ENCODE data around the gene TPD52L2. TPM values are rescaled to one million over a fixed set of nuclear protein-coding genes. Genes with fewer than 3 reads are reported as not detected.
A peak's percentile ranks its signal among the peaks of the same experiment; 100 is the strongest.

The TPD52L2 gene
- total RNA-seq, 2 experiments from 2014 or later = 67.8 to 70.8 TPM

DNA sequence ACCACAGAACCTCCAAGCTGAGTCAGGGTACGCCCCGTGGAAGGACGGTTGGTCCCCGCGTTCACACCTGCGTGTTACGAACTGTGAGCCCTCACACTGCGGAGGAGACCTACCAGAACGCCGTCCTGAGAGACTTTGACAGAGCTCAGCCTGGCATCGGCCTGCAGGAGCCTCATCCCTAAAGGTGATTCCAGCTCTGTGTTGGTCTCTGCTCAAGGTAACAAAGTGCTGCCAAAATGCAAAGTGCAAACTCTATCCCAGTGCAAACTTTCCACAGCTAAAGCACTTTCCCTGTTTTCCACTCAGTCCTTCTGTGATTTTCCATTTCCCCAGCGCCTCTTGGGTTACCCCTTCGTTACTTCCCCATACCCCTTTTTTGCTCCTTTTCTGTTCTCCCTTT is 25.4 kb upstream of the TPD52L2 start:
- no peaks in the 10 kb centered on the region for H3K36me3 Mint-ChIP-seq

GRCh38 chr20:63840405-63840828 is 24.7 kb upstream of the TPD52L2 start:
- Mint-ChIP-seq H3K36me3 (no peaks in the 10 kb centered on the region), H3K27ac (no peak overlapping the region), H3K4me3 (no peak overlapping the region), H3K27me3 (peaks cover 25% of the 10 kb centered on the region), H3K4me1 (ENCODE audit: low read depth) (peaks cover 4% of the 10 kb centered on the region), H3K9me3 (no peaks in the 10 kb centered on the region)
- DNase-seq = no peak
- CTCF ChIA-PET = no interaction called here
- intact Hi-C loops (cut with micrococcal nuclease) = no loop called here
- POLR2A ChIA-PET = no interaction called here

More for the DNA sequence above, 25.4 kb upstream of the TPD52L2 start:
- CTCF ChIA-PET = no interaction called here
- Mint-ChIP-seq H3K4me3 (no peak overlapping the region), H3K27ac (no peak overlapping the region), H3K27me3 (peaks cover 18% of the 10 kb centered on the region), H3K4me1 (ENCODE audit: low read depth) (peaks cover 4% of the 10 kb centered on the region), H3K9me3 (no peaks in the 10 kb centered on the region)
- no peak for DNase-seq
- intact Hi-C loops (cut with micrococcal nuclease) = no loop called here
- POLR2A ChIA-PET = no interaction called here

- H3K4me3 Mint-ChIP-seq = no peak overlapping the region
- H3K4me1 Mint-ChIP-seq (ENCODE audit: low read depth) = peaks cover 6% of the 10 kb centered on the region
- ChIA-PET CTCF (interaction anchor here (0.6 kb wide), 1 partner anchor 16 kb away, joined by 3 read pairs; no protein-coding TSS in a partner anchor), POLR2A (no interaction called here)
- no peak for DNase-seq
- no peaks in the 10 kb centered on the region for H3K9me3 Mint-ChIP-seq
- no peaks in the 10 kb centered on the region for H3K36me3 Mint-ChIP-seq
- no peak overlapping the region for H3K27ac Mint-ChIP-seq
- peaks cover 28% of the 10 kb centered on the region for H3K27me3 Mint-ChIP-seq
- intact Hi-C loops (cut with micrococcal nuclease) = no loop called here
Measured at GRCh38 chr20:63842258-63842657, 22.8 kb upstream of the TPD52L2 start.

GRCh38 chr20:63843222-63843621 is 21.8 kb upstream of the TPD52L2 start:
- no peaks in the 10 kb centered on the region for H3K36me3 Mint-ChIP-seq
- CTCF ChIA-PET = no interaction called here
- no peak for DNase-seq
- H3K4me1 Mint-ChIP-seq (ENCODE audit: low read depth) = peaks cover 6% of the 10 kb centered on the region
- POLR2A ChIA-PET = no interaction called here
- intact Hi-C loops (cut with micrococcal nuclease) = no loop called here
- H3K27me3 Mint-ChIP-seq = peaks cover 28% of the 10 kb centered on the region
- H3K4me3 Mint-ChIP-seq = no peak overlapping the region
- H3K9me3 Mint-ChIP-seq = no peaks in the 10 kb centered on the region
- H3K27ac Mint-ChIP-seq = no peak overlapping the region

DNA sequence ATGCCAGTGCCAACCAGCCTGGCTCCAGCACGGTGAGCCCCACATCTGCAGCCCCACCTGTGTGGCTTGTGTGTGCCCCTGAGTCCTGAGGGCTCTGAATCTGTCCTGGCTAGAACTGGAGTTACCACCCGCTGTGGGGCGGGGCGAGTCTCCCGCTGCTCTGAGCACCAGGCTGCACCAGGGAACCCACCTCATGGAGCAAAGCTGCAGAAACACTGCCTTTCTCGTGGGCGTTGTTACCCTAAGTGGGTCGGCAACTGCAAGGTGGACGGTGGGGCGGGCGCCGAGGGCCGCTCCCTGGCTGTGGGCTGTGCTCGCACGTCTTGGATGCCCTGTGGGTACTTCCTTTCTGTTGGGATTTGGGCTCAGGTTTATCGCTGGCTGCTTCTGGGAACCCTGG is 21.3 kb upstream of the TPD52L2 start:
- POLR2A ChIA-PET = no interaction called here
- peaks cover 6% of the 10 kb centered on the region for H3K4me1 Mint-ChIP-seq (ENCODE audit: low read depth)
- no peak overlapping the region for H3K4me3 Mint-ChIP-seq
- H3K27me3 Mint-ChIP-seq = peaks cover 31% of the 10 kb centered on the region
- intact Hi-C loops (cut with micrococcal nuclease) = no loop called here
- no peaks in the 10 kb centered on the region for H3K9me3 Mint-ChIP-seq
- CTCF ChIA-PET = no interaction called here
- DNase-seq = no peak
- H3K36me3 Mint-ChIP-seq = no peaks in the 10 kb centered on the region
- H3K27ac Mint-ChIP-seq = no peak overlapping the region

- Mint-ChIP-seq H3K36me3 (no peaks in the 10 kb centered on the region), H3K4me1 (ENCODE audit: low read depth) (peaks cover 6% of the 10 kb centered on the region), H3K27me3 (peaks cover 33% of the 10 kb centered on the region), H3K4me3 (no peak overlapping the region), H3K9me3 (no peaks in the 10 kb centered on the region), H3K27ac (no peak overlapping the region)
- no peak for DNase-seq
- intact Hi-C loops (cut with micrococcal nuclease) = no loop called here
- POLR2A ChIA-PET = no interaction called here
- CTCF ChIA-PET = no interaction called here
Measured at GRCh38 chr20:63844511-63844991, 20.5 kb upstream of the TPD52L2 start.

- Mint-ChIP-seq H3K4me3 (no peak overlapping the region), H3K27me3 (peaks cover 47% of the 10 kb centered on the region), H3K4me1 (ENCODE audit: low read depth) (peaks cover 15% of the 10 kb centered on the region), H3K27ac (no peak overlapping the region), H3K36me3 (no peaks in the 10 kb centered on the region), H3K9me3 (no peaks in the 10 kb centered on the region)
- ChIA-PET CTCF (interaction anchor here (0.9 kb wide), 1 partner anchor 134 kb away, joined by 4 read pairs; no protein-coding TSS in a partner anchor), POLR2A (interaction anchor here (0.5 kb wide), 1 partner anchor 16 kb away, joined by 3 read pairs; no protein-coding TSS in a partner anchor)
- no peak for DNase-seq
- intact Hi-C loops (cut with micrococcal nuclease) = no loop called here
Measured at GRCh38 chr20:63846128-63846771, 18.8 kb upstream of the TPD52L2 start.

GRCh38 chr20:63846888-63847236 is 18.2 kb upstream of the TPD52L2 start:
- Mint-ChIP-seq H3K4me3 (no peak overlapping the region), H3K27me3 (peaks cover 48% of the 10 kb centered on the region), H3K36me3 (no peaks in the 10 kb centered on the region), H3K9me3 (no peaks in the 10 kb centered on the region), H3K4me1 (ENCODE audit: low read depth) (peaks cover 18% of the 10 kb centered on the region), H3K27ac (no peak overlapping the region)
- intact Hi-C loops (cut with micrococcal nuclease) = no loop called here
- CTCF ChIA-PET = no interaction called here
- no peak for DNase-seq
- POLR2A ChIA-PET = interaction anchor here (0.5 kb wide), 1 partner anchor 16 kb away, joined by 3 read pairs; no protein-coding TSS in a partner anchor

GRCh38 chr20:63847237-63848002 is 17.6 kb upstream of the TPD52L2 start:
- DNase-seq = no peak
- POLR2A ChIA-PET = no interaction called here
- peaks cover 20% of the 10 kb centered on the region for H3K4me1 Mint-ChIP-seq (ENCODE audit: low read depth)

GRCh38 chr20:63848003-63848911 is 16.8 kb upstream of the TPD52L2 start:
- ChIA-PET CTCF (interaction anchor here (0.9 kb wide), 1 partner anchor 63 kb away, joined by 3 read pairs; no protein-coding TSS in a partner anchor), POLR2A (no interaction called here)
- intact Hi-C loops (cut with micrococcal nuclease) = no loop called here
- DNase-seq = no peak
- Mint-ChIP-seq H3K27ac (no peak overlapping the region), H3K4me3 (no peak overlapping the region), H3K9me3 (no peaks in the 10 kb centered on the region), H3K27me3 (peaks cover 44% of the 10 kb centered on the region), H3K36me3 (no peaks in the 10 kb centered on the region), H3K4me1 (ENCODE audit: low read depth) (peaks cover 20% of the 10 kb centered on the region)

More at GRCh38 chr20:63847237-63848002, 17.6 kb upstream of the TPD52L2 start:
- intact Hi-C loops (cut with micrococcal nuclease) = no loop called here
- CTCF ChIA-PET = interaction anchor here (0.9 kb wide), 1 partner anchor 62 kb away, joined by 3 read pairs; no protein-coding TSS in a partner anchor
- Mint-ChIP-seq H3K4me3 (no peak overlapping the region), H3K27me3 (peaks cover 47% of the 10 kb centered on the region), H3K27ac (no peak overlapping the region), H3K36me3 (no peaks in the 10 kb centered on the region), H3K9me3 (no peaks in the 10 kb centered on the region)

- ChIA-PET POLR2A (interaction anchor here (0.7 kb wide), 1 partner anchor 14 kb away, joined by 3 read pairs; the partner anchor contains the start of gene TPD52L2), CTCF (interaction anchor here (0.6 to 2.0 kb wide), 3 partner anchors 14 to 65 kb away, joined by 3 to 6 read pairs (median 5); partner anchors contain the start of gene TPD52L2)
- no peak overlapping the region for H3K27ac Mint-ChIP-seq
- H3K4me3 Mint-ChIP-seq = no peak overlapping the region
- DNase-seq = peak; percentile 86
- H3K36me3 Mint-ChIP-seq = no peaks in the 10 kb centered on the region
- intact Hi-C loops (cut with micrococcal nuclease) = loop anchor here (2.0 kb wide), 1 partner anchor 14 kb away; the partner anchor contains the start of gene TPD52L2
- H3K9me3 Mint-ChIP-seq = no peaks in the 10 kb centered on the region
- H3K4me1 Mint-ChIP-seq (ENCODE audit: low read depth) = peaks cover 16% of the 10 kb centered on the region
- H3K27me3 Mint-ChIP-seq = peaks cover 28% of the 10 kb centered on the region
Measured at GRCh38 chr20:63850689-63851547, 14.2 kb upstream of the TPD52L2 start.

Measured in activated CD4-positive, alpha-beta memory T cell treated with anti-CD3 and anti-CD28 coated beads for 36 hours (primary cell).